NT2/D1 (cell line): ENCODE data around the gene GAL3ST3.
"Not testable (repeated sequence)": the region's sequence is repeated elsewhere in the genome, so short reads cannot be mapped to it uniquely, and the experiment has no call there.

Source experiments
- DNase-seq: peaks from one replicate; pipeline ENCODE4 v3.0.0-alpha.2; 2011; ENCODE audit warnings: low read depth, low spot score
- H3K27me3 ChIP-seq: 2 replicates; pipeline ENCODE4 v1.6.0; 2011; ENCODE audit warnings: mild to moderate bottlenecking; ENCODE audit not compliant: insufficient read length, insufficient read depth
- H3K36me3 ChIP-seq: 2 replicates; pipeline ENCODE4 v1.6.1; 2011; ENCODE audit warnings: mild to moderate bottlenecking, low read length, mixed read lengths; ENCODE audit not compliant: insufficient read depth, insufficient read length
- H3K4me1 ChIP-seq: 2 replicates; pipeline ENCODE4 v1.5.1; 2011; ENCODE audit not compliant: insufficient read depth, insufficient read length
- H3K4me3 ChIP-seq: 2 replicates; pipeline ENCODE4 v1.5.1; 2011; ENCODE audit warnings: low read depth; ENCODE audit not compliant: insufficient read length
- H3K9ac ChIP-seq: 2 replicates; pipeline ENCODE4 v1.6.0; 2011; ENCODE audit warnings: low read depth; ENCODE audit not compliant: insufficient read length
- H3K9me3 ChIP-seq: 2 replicates; pipeline ENCODE4 v1.5.1; 2011; ENCODE audit warnings: mild to moderate bottlenecking, low read length; ENCODE audit not compliant: insufficient read depth
- SUZ12 ChIP-seq: IDR thresholded peaks from 2 replicates; pipeline ENCODE4 v1.6.1; 2011; ENCODE audit not compliant: insufficient read length, insufficient read depth; ENCODE audit errors: extremely low read depth
- YY1 ChIP-seq: IDR thresholded peaks from 2 replicates; pipeline ENCODE4 v1.6.1; 2011; ENCODE audit not compliant: insufficient read length, insufficient read depth
- ZNF274 ChIP-seq: IDR thresholded peaks from 2 replicates; pipeline ENCODE4 v1.6.1; 2011; ENCODE audit warnings: mild to moderate bottlenecking, low read depth, low read length

The GAL3ST3 gene

GRCh38 chr11:66048547-66049323 lies at the start of gene GAL3ST3:
TSS of gene GAL3ST3 (minus strand) at chr11:66049161. CDS start at chr11:66045415, 3,746 bp downstream.
- H3K27me3 ChIP-seq, result peaks cover 2% of the 10 kb centered on the region
- no peaks in the 10 kb centered on the region for H3K9me3 ChIP-seq
- no peak for TF ChIP-seq YY1
- no peak for TF ChIP-seq SUZ12
- TF ChIP-seq ZNF274, result no peak
- H3K4me3 ChIP-seq, result peak within 1 kb of the TSS; percentile 40
- H3K4me1 ChIP-seq, result peaks cover 11% of the 10 kb centered on the region
- DNase-seq, result no peak
- peaks cover 10% of the 10 kb centered on the region for H3K36me3 ChIP-seq
- H3K9ac ChIP-seq, result peak within 1 kb of the TSS; percentile 61

GRCh38 chr11:66092125-66092524 lies 43.2 kb upstream of the GAL3ST3 start:
- not testable (repeated sequence) for H3K9me3 ChIP-seq, H3K9ac ChIP-seq, H3K27me3 ChIP-seq, DNase-seq, H3K4me1 ChIP-seq, H3K4me3 ChIP-seq, H3K36me3 ChIP-seq

GRCh38 chr11:66090288-66090687 lies 41.3 kb upstream of the GAL3ST3 start:
- Histone ChIP-seq H3K4me1 (peaks cover 2% of the 10 kb centered on the region), H3K27me3 (no peaks in the 10 kb centered on the region), H3K36me3 (peaks cover 6% of the 10 kb centered on the region), H3K9me3 (no peaks in the 10 kb centered on the region), H3K4me3 (no peak overlapping the region), H3K9ac (no peak overlapping the region)
- TF ChIP-seq ZNF274, result no peak
- TF ChIP-seq SUZ12, result no peak
- TF ChIP-seq YY1, result no peak
- no peak for DNase-seq

GRCh38 chr11:66089067-66089466 lies 40.1 kb upstream of the GAL3ST3 start:
- no peak for DNase-seq
- no peaks in the 10 kb centered on the region for H3K27me3 ChIP-seq
- H3K4me3 ChIP-seq, result no peak overlapping the region
- no peak overlapping the region for H3K9ac ChIP-seq
- peaks cover 6% of the 10 kb centered on the region for H3K36me3 ChIP-seq
- H3K4me1 ChIP-seq, result peaks cover 2% of the 10 kb centered on the region
- H3K9me3 ChIP-seq, result no peaks in the 10 kb centered on the region
- TF ChIP-seq ZNF274 (no peak), SUZ12 (no peak), YY1 (no peak)

GRCh38 chr11:66087148-66087908 lies 38.4 kb upstream of the GAL3ST3 start:
- H3K4me3 ChIP-seq, result no peak overlapping the region
- no peak overlapping the region for H3K9ac ChIP-seq
- no peak for DNase-seq
- H3K36me3 ChIP-seq, result peaks cover 6% of the 10 kb centered on the region
- no peak for TF ChIP-seq YY1
- no peak for TF ChIP-seq ZNF274
- TF ChIP-seq SUZ12, result no peak
- H3K9me3 ChIP-seq, result no peaks in the 10 kb centered on the region
- peaks cover 2% of the 10 kb centered on the region for H3K4me1 ChIP-seq
- H3K27me3 ChIP-seq, result no peaks in the 10 kb centered on the region

- peaks cover 10% of the 10 kb centered on the region for H3K36me3 ChIP-seq
- peaks cover 2% of the 10 kb centered on the region for H3K4me1 ChIP-seq
- TF ChIP-seq YY1 (no peak), SUZ12 (no peak), ZNF274 (no peak)
- no peak overlapping the region for H3K9ac ChIP-seq
- no peaks in the 10 kb centered on the region for H3K27me3 ChIP-seq
- no peak overlapping the region for H3K4me3 ChIP-seq
- no peak for DNase-seq
- H3K9me3 ChIP-seq, result no peaks in the 10 kb centered on the region
These were observed 36.0 kb upstream of the GAL3ST3 start for GRCh38 chr11:66084821-66085475.

- peaks cover 2% of the 10 kb centered on the region for H3K4me1 ChIP-seq
- no peak for DNase-seq
These were observed 34.8 kb upstream of the GAL3ST3 start for GRCh38 chr11:66083767-66084166.

More at GRCh38 chr11:66083767-66084166, 34.8 kb upstream of the GAL3ST3 start:
- Histone ChIP-seq H3K9me3 (no peaks in the 10 kb centered on the region), H3K27me3 (no peaks in the 10 kb centered on the region), H3K4me3 (no peak overlapping the region), H3K36me3 (peaks cover 7% of the 10 kb centered on the region), H3K9ac (no peak overlapping the region)
- TF ChIP-seq ZNF274 (no peak), SUZ12 (no peak), YY1 (no peak)
